GM03348 (cell line): Measurements from ENCODE around the gene PAX7.
"Not testable (repeated sequence)": the region's sequence is repeated elsewhere in the genome, so short reads cannot be mapped to it uniquely, and the experiment has no call there.

Source experiments
- DNase-seq: peaks from one replicate; pipeline ENCODE4 v3.0.0; 2012; ENCODE audit warnings: low spot score

Gene PAX7

DNA sequence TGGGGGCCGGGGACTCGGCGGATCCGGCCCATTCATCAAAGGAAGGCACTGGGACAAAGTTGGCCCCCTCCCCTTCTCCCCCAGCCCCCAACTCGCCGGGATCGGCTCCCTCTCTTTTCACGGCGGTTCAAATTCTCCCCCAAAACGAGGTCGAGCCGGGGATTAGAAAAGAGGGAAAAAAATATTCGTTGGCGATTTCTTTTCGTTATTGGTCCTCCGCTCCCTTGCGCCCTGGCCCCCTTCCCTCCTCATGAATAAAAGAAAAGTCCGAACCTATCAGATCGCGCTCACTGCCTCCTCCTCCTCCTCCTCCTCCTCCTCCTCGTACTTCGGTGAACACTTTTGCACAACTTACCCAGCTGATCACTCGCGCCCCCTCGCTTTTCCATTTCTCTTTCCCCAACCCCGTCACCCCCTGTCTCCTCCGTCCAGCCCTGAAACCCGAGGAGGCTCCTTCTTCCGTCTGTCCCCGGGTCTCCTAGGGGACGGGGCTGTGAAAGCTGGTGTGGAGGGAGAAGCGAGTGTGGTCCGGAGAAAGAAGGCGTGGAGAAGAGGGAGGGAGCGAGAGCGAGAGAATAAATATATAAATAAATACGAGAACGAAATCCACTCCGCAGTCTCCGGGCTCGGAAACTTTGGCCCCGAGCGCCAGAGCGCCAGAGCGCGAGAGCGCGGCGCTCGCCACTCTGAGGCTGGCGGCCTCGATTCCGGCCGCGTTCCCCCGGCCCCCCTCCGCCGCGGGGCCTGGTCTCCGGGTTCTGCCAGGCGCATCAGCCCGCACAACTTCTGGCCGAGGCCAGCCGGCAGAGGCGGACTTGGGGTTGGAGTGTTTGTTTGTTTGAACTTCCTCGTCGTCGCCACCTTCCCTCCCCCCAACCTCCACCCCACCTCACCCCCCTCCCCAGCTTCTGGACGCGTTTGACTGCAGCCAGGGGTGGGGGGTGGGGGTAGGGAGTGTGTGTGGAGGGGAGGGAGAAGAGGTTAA is at the start of gene PAX7:
Gene PAX7 (plus strand): TSS at position 336 of the 985 bp plus-strand sequence. CDS start 758 bp downstream, outside the sequence.
- DNase-seq = no peak

DNA sequence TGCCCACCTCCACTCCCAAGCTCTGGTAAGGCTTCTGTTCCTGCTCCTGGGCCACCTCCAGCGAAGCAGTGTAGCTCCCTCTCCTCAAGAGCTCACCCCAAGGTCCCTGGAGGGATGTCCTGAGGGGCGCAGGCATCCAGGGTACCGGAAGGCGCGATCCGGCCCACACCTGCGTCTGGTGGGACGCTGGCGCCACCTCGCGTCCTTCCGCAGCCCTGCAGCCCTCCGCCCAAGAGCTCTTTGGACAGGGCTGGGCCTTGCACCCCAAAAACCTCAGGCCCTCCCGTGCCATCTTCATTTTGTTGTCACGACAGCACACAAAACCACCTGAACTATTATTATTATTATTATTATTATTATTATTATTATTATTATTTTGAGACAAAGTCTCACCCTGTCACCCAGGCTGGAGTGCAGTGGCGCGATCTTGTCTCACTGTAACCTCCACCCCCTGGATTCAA is 49.2 kb upstream of the PAX7 start:
- peak; percentile 58 for DNase-seq

DNA sequence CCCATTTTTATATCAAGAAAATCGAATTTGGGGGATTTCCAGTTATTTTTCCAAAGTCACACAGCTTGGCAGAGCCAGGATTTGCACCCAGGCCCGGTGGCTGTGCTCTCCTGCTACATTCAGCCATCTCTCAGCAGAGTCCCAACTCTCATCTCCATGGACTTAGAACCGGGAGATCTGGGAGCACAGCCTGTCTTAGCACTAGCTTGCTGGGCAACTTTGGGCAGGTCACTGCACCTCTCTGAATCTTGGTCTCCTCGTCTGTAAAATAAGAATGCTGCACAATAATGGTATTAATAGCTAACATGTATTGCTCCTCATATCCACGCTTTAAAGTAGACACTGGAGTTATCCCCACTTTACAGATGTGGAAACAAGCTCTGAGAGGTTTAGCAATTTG is 47.8 kb upstream of the PAX7 start:
- no peak for DNase-seq

DNA sequence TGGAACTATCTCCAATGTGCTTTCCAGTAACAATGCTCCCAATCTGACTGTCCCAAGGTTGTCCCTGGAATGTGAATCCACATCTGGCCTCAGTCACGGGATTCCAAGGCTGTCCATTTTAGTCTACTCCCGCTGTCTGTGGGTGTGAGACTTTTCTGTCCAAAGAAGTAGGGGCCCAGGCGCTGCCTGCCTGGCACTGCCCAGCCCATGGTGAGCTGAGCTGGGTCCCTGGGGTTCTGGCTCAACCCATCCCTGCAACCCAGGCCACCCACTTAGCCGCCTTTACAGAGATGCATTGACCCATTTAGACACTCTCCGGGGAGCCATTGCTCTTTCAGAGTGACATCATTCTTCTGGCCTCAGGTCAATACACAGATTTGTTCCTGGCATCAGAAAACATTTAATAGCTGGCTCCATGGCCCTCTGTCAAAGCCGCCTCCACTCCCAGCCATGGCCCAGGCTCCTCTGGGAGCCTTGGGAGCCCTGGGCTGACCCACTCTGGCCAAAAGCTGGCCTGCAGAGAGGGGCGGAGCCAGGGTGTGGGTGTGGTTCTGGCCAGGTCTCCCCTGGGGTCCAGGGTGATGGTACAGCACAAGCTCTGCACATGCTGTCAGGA is 47.2 kb upstream of the PAX7 start:
- no peak for DNase-seq

DNA sequence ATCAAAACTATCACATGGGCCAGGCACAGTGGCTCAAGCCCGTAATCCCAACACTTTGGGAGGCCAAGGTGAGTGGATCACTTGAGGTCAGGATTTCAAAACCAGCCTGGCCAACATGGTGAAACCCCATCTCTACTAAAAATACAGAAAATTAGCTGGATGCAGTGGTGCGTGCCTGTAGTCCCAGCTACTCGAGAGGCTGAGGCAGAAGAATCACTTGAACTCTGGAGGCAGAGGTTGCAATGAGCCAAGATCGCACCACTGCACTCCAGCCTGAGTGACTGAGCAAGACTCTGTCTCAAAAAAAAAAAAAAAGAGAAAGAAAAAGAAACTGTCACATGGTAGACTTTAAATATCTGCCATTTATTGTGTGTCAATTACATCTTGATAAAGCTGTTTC is 44.6 kb upstream of the PAX7 start:
- DNase-seq = not testable (repeated sequence)

DNA sequence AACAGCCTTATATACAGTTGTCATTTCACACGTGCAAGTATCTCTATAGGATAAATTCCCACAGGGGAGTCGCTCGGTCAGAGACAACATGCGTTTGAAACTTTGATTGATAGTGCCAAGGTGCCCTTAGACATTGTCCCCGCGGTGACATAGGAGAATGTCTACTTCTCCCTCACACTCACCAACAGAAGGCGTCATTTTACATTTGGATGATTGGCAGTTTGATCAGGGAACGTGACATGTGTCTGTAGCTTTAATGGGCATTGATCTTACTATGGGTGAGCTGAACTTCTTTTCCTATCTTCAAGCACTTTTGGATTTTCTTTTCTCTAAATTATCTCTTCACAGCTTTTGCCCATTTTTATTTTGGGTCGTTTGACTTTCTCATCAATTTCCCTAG is 42.6 kb upstream of the PAX7 start:
- DNase-seq = no peak

DNA sequence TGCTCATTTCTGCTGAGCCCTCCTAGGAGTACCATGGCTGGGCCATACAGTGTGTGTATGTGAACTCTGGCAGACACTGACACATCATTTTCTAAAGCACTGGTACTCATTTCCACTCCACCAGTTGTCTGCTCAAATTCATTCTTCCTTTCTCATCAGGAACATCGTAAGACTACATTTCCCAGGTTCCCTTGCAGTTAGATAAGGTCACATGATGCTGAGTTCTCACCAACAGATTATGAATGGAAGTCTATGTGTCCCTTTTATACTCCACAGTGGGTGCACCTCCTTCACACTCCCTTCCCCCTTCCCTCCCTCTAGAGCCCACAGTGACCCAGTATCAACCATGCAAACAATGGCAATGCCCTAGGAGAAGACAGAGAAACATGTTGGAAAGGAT is 38.3 kb upstream of the PAX7 start:
- no peak for DNase-seq

DNA sequence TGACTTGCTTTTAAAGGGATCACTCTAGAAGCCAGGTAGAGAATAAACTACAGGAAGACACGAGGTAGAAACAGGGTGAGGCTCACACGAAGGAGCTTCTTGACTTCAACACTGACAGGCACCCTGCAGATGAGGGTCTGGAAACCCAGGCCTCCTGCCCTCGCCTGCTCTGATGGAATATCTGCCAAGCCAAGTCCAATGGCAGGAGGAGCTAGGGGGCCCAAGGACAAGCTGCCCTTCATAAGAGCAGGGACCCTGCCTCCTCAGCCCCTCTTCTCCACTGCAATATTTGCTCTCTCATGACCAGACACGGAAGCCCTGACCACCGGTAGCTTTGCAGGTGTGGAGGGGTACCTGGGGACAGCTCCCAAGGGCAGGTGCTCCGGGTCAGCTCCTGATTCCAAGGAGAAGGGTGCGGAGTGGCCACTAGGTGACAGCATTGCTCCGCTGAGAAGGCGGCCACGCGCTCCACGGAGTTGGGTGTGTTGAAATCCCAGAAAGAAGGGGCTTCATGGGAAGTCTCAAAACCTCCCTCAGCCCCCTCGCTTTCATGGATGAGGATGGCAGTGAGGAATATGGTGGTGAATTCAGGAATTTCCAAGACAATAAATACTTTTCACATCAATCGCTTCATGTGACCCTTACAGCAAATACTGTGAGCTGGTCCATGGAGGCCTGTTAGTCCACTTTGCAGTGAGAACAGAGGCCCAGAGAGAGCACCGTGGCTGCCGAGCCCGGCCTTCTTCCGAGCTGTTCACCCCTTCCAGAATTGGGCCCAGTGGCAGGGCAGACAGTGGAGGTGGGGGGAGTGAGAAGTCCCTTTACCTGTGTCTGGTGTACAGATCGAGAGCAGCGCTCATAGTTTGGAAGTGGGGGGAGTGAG is 33.2 kb upstream of the PAX7 start:
- DNase-seq = peak; percentile 81

DNA sequence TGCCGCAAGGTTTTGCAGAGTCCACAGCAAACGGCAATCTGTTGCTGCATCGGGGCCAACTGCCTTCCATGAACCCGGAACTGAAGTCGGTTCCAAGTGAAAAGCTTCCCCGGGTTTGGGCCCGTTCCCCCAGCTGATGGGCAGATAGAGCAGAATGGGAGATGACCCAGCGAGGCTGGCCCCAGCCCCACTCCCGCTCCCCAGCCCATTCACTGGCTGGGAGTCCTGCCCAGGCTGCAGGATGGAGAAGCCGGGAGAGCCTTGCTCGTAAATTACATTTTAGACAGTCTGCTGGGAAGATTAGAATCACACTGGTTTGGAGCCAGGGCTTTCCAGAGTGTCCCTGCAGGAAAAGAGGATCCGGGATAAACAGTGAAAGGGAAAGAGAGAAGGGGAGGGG is 31.6 kb upstream of the PAX7 start:
- DNase-seq = no peak

DNA sequence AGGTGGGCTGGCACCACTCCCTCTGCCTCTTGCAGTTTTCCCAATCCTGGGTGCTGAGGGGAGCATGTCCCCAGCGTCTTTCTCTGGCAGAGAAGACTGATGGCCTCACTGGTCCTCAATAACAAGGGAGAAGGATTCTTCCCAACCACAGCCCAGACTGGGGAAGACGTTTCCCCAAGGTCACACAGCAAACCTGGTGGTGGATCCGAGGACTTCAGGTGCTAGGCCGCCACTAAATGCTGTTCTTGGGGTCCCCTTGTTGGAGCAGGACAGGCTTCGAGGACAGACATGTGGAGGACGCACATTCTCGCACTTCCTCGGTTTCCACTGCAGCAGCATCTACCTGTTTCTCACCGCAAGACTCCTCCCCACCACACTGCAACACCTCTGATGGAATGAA is 30.9 kb upstream of the PAX7 start:
- DNase-seq = no peak

DNA sequence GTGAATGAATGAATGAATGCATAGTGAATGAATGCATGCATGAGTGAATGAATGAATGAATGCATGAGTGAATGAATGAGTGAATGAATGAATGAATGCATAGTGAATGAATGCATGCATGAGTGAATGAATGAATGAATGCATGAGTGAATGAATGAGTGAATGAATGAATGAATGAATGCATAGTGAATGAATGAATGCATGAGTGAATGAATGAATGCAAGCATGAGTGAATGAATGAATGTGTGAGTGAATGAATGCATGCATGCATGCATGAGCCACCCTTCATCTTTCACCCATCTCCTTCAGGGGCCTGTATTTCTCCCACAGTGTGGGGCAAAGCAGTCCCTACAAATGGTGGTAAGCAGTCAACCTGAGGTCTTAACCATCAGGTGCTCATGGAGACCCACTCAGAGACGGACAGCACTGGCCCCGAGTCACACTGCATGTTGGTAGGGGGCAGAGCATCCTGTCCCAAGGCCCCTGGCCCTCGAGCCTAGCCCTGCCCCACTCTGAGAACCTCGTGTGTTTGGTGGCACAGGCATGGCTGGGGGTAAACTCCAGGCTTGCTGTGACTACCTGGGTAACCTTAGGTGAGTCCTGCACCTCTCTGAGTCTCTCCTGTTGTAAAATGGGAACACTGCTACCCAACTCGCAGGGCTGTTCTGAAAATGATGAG is 28.0 kb upstream of the PAX7 start:
- DNase-seq = no peak

DNA sequence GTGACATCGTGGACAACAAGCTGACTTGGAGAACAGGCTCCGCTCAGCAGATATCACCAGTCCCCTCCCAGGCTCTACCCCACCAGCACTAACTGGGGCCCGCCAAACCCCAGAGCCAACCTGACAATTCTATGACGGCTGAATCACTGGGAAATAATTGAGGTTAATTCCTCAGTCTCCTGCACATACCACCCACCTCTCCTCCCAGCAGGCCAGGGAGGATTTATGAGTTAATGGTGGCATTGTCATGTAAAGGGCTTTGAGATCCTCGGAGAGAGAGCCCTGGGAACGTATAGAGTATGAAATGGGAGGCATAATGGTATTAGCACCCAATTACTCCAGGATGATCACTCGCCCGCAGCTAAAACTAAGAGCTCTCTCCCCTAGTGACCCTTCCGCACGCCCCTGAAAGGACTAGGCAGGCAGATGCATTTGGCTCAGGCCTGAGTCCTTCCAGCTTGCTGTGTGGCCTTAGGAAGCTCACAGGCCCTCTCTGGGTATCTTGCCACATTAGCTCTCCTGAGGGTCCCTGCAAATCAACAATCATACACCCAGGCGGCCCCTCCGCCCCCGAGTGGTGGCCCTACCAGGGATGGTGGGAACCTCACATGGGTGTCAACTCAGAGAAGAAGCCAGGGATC is 27.3 kb upstream of the PAX7 start:
- no peak for DNase-seq

DNA sequence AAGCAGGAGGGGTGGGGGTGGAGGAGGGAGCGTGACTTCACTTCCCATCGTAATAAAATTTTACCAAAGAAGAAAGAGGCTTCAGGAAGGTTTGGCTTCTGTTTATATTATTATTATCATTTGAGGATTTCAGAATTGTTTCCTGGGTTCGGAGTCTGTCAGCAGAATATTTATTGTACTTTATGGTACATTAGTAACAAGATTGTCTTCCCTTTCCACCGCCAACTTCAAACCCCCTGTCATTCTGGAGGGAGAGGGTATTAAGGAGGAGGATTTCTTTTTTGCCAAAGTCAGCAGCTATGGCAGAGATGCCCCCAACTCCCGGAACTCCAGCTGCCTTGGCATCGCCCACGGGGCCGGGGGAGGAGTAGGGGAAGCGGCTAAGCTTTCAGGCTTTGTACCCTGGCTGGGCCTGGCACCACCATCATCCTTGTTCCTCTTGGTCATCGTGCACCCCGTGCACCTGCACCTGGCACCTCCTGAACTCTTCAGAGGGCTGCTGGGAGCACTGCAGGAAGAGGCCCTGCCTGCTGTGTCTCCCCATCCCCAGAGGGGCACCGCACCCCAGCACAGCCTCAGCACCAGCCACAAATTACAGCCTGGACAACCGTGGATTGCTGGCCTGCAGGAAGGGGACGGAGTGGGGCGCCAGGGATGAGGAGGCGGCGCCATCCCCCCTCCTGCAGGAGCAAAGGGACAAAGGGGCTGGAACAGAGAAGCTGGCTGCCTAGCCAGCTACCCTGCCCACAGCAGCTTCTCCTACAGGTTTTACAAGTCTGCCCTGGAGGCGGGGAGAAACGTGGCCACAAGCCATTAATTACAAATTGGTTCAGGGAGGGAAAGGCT is 24.0 kb upstream of the PAX7 start:
- no peak for DNase-seq

DNA sequence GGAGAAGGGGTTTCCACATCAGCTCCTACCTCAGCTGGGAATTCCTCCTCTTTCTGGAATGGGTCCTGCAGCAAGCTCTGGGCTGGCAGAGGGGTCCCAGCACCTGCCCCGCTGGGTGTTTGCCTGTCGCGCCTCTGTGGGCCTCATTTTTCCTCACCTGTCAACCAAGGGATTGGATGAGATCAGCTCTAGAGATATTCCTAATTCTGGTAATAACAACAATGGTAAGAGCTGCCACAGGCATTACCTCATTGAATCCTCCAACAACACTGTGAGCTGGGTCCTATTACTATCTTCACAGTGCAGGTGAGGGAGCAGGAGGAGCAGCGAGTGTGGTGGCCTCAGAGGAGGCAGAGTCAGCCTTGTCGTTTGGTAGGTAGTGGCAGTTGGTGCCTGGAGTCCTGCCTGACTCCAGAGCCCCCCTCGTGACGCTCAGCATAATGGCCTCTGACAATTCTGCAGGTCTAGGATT is 23.3 kb upstream of the PAX7 start:
- DNase-seq = no peak

DNA sequence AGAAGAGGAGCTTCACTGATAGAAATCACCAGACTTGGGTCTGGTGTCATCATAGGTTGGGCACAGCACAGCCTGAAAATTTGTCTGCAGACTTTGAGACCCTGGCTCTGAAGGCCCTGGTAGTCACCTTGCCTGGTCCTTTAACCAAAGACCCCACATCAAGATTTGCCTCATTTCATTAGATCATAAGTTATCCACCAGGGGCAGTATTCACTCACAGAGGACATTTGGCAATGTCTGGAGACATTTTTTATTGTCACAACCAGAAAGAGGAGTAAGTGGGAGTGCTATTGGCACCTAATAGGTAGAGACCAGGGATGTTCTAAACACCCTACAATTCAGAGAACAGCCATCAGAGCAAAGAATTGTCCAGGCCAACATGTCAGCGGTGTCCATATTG is 22.1 kb upstream of the PAX7 start:
- no peak for DNase-seq

DNA sequence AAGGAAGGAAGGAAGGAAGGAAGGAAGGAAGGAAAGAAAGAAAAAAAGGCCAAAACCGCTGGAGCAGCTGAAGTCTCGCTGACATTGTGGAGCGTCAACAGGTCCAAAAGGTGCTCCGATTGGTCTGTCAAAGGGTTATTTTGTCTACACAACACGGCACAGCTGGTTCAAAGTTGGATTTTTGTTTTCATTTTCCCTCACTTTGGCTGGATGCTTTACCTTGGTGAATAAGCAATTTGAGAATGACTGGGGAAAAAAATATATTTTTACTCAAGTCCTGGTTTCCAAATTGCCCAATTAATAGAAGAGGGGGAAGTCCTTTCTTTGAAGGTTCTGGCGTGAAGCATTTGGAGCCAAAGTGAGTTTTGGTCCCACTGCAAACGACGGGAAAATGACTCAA is 19.3 kb upstream of the PAX7 start:
- DNase-seq = no peak

DNA sequence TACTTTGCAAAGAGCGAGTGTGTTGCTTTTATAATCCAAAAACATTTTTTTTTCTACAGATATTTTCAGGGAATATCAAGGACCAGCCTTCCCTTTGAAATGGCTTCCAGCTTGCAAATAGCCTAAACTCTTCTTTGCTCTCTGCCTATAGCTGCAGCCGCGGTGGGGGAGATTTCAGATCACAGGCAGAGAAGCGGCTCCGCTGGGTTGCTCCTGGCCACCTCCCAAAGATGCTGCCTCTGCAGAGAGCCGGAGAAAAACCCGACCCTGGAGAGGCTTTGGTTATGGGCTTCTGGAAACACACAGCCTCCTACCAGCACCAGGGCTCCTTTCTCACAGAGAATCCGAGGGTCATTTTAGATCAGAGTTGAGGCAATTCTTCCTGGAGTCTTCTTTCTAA is 18.6 kb upstream of the PAX7 start:
- no peak for DNase-seq

DNA sequence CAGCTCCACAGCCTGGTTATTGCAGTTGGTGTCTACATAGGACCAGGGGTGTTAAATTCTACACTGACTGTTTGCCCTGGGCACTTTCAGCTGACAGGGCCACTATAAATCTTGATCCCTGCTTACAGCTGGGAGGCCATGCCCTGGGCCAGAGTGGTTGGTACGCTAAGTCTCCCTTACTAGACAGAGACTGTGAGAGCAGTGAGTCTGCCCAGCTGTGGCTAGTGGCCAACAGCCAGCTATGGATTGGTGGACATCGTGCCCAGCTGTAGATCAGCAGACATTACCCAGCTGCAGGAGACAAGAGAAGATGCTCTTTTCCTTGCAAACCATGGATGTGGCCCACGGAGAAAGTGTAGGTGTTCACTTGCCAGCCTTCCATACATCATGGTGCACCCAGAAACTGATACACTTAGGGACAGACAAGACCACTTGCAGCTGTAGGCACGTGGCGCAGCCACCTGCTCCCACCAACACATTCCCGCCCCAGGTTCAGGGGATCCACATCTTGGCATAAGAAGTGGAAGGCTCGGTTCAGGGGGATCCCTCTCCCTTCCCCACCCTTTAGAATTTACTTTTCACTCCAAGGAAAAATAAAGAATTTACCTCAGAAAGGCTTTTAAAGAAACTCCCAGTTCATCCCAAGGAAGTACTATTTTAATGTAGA is 16.4 kb upstream of the PAX7 start:
- DNase-seq = no peak
